HG03457 (cell line): Measurements from ENCODE around the gene CAMK1D.

Source experiments
- ATAC-seq: cut with Tn5 transposase; IDR thresholded peaks from one replicate; pipeline ENCODE4 v1.9.1; 2021; ENCODE audit warnings: moderate number of reproducible peaks; ENCODE audit not compliant: unreplicated experiment

Gene CAMK1D

DNA sequence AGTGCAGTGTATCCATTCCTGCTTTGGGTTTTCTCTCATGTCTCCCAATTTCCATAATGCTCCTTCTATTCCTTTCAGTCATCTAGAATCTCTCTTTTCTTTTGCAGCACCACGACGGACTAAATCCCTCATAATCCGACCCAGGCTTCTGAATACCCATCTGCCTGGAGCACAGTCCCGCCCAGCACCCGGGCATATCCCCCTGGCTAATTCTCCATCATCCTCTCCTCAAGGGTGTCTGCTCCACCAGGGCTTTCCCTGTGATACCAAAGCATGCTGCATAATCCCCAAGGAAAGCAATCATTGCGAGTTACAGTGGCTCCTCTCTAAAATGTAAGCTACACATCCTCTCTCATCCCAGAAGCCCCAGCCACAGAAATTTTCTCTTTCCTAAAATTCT is 330.3 kb downstream of the CAMK1D start:
- no peak for ATAC-seq

DNA sequence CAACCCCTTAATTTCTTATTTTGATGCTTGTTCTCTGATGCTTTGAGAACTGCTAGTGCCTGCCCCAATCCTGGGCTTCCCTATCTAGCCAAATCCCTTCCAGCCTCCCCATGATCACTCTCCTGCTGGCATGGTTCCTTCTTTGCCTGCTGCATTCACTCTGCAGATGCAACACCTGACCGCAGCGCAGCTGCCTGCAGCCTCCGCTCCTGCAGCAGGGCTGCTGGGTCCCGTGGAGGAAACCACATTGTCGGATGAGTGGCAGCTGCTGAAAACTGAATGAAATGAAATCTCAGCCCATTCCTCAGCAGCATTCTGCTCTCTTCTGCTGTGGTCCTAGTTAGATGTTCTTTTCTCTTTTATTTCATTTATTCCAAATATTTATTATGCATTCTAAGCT is 331.9 kb downstream of the CAMK1D start:
- ATAC-seq: no peak

DNA sequence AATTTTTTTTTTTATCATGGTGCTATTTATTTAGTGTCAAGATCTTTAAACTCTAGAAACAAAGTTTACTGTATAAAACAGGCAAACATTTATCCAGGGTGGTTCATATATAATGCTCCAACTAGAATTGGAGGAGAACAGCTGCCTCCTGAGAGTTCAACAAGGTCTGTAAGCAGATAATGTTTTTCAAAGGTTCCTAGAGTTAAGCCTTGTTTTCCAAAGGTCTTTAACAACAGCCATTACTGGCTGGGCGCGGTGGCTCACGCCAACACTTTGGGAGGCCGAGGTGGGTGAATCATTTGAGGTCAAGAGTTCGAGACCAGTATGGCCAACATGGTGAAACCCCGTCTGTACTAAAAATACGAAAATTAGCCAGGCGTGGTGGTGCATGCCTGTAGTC is 335.4 kb downstream of the CAMK1D start:
- no peak for ATAC-seq

DNA sequence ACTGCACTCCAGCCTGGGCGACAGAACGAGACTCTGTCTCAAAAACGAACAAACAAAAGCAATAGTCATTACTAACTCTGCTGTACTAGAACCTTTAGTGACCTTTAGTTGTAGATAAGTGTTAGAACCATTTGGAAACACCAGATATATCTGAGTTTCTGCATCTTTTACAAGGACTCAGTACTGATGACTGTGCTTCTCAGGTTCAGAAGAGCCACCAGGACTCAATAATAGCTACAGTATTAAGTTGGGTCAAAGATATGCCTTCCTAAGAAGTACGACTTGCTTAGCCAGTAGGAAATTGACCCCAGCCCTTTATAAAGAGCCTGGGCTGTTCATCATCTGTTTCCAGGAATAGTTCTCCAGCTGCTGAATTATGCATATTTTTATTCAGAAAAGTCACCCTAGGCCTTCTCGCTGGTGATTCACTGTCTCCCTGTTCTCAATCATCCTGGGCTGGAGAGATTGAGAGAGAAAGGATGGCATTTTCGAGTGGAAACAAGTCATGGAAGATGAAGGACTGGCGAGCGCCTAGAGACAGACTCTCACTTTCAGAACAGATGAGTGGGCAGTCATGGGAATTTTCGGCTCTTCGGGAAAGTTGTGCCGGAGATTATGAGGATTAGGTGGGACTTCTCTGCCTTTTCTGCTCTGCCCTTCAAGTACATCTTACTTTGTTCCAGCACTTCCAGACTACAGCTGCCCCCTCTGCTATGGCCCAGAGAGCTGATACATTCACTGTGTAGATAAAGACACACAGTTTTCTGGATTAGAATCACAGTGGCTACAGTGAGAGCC is 336.1 kb downstream of the CAMK1D start:
- ATAC-seq: no peak

DNA sequence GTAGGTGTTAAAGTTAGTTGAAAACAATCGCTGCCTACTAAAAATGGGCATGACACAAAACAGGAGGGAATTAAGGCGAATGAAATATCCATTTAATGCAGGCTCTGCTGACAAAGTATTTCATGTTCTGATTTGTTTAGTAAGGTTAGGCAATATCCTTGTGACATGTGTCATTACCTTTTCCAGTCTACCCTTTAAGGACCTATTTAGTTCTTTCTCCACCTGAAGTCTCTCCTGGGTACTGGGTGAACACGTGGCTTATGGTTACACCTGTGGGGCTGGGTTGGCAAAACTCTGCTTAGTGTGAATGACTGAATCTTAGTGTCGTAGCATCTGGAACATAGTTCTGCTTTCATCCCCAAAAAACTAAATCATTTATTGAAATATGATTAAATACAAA is 338.6 kb downstream of the CAMK1D start:
- no peak for ATAC-seq

DNA sequence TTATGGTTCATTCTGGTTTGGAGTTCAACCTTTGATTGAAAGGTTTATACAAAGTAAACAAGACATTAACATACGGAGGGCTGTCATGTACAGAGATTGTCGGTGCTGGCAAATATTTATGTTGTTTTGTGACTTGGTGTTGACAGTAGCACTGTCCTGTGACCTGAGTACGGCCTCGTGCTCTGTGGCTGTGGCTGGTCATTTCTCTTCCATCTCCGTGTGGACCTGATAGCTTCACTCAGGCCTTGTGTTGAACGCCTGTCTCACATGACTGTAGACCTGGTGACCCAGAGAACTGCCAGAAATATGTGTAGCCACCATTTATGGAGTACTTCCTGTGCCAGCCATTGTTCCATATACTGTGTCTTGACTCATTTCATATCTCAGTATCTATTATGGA is 340.5 kb downstream of the CAMK1D start:
- no peak for ATAC-seq

DNA sequence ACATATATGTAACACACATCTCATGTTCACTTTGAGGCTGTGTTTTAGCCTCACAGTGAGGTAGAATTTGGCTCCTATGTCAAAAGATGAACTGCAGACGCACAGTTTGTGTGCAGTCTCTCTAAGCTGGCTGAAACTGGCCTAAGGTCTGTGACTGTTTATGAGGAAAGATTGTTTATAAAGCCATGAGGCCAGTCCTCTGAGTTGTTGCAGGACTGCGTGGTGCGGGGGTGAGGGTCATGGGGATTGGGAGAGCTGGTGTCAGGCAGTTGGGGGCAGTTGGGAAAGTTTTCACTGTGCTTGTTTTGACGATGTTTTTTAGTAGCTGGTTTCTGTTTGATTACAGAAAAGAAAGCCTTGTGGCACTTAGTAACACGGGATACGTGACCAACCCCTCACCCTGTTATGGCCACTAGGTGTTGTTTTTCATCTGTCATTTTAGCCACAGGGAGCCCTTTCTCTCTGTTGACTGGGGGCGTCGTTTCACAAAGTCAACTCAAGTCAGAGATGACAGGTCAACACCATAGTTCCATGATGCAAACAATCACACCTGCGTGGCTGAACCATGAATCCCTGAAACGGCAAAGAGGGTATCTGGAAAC is 341.3 kb downstream of the CAMK1D start:
- ATAC-seq: no peak

DNA sequence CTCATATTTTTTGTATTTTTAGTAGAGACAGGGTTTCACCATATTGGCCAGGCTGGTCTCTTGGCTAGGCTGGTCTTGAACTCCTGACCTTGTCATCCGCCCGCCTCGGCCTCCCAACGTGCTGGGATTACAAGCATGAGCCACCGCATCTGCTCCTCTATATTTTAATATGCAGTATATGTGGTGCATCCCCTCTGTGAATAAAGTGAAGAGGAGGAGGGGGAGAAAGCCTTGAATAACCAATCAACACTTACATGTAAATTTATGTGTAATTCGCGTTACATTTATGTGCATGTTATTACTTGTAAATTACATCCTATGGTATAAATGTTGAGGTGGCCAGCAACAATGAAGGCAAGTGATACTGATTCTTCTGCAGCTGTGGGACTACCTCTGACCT is 342.2 kb downstream of the CAMK1D start:
- no peak for ATAC-seq

DNA sequence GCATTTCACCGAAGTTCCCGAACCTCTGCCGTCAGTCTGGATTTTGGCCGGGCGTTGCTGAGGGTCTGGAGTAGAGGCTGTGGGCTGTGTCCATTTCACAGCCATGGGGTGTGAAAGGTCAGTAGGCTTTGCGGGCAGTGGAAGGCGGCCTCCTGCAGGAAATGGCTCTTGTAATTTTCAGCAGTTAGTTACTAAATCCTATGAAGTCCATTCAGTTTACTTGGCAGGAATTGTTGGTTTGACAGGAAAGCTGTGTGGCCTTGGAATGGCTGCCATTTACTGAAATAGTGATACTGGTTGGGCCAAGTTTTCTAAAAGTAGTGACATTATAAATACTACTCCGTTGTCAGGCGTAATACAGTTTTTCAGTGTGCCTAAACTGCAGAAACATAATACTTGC is 348.4 kb downstream of the CAMK1D start:
- ATAC-seq: no peak

DNA sequence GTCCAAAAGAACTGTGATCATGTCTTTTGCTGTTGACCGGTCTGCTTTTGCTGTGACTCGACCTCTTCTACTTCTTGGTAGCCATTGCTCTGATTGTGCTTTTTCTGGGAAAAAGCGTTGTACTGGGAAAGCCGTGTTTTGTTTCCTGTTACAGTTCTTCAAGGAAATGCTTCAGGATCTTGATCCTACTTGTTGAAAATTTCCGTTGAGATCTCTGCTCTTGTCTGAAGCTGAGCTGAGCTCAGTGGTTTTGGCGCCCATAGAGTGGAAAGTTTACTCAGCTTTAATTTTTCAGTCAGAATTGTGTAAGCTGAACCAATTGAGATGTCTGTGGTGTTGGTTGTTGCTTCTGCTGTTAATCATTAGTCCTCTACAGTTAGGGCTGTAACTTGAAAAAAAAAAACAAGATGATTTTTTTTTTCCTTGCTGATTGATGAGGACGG is 349.9 kb downstream of the CAMK1D start:
- ATAC-seq: no peak

DNA sequence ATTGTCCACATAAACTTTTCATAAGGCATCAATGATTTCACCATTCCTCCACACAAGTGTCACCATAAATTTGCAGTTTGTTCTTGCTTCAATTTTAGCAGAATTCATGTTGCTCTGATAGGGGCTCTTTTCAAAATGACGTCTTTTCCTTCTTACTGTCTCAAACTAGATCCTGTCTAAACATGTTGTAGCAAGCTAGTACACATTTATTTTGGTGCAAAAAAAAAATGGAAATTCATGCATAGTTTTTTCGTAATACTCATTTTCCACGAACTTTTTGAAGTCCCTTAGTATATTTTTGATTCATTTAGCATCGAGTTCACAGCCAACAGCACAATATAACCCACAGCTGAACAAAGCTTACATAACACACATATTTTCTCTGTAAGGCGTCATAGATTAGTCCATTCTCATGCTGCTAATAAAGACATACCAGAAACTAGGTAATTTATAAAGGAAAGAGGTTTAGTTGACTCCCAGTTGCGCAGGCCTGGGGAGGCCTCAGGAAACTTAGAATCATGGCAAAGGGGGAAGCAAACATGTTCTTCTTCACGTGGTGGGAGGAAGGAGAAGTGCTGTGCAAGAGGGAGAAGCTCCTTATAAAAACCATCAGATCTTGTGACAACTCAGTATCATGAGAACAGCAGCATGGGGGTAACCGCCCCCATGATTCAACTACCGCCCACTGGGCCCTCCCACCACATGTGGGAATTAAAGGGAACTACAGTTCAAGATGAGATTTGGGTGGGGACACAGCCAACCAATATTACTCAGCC is 350.6 kb downstream of the CAMK1D start:
- ATAC-seq: no peak

DNA sequence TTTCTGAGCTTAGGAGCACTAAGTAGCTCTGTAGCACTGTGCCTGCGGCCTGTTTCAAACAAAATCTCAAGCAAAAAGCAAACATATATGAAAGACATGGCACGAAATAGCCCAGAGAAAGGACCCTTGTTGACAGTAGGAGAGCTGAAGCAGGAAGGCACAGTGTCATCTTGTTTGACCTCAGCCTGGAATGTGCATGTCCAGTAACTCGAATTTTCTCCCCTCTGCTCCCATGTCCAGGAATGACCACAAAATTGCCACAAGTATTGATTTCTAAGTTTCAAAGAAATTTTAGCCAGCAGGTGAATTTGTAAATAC is 351.2 kb downstream of the CAMK1D start:
- no peak for ATAC-seq

DNA sequence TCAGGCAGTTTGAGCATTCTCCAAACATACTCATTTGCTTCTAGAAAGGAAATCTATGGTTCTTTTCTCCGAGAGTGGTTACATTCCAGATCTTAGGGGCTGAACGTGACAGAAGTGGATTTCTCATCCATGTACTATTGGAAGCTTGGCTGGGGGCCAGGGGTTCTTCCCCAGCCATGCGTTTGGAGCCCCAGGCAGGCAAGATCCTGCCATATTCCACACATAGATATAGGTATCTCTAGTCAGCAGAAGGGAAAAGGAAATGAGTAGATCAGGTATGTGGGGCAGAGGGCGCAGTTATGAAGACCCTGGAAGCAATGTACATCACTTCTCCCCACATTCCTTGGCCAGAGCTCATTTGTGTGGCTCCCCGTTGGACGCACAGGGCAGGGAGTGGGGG is 352.3 kb downstream of the CAMK1D start:
- no peak for ATAC-seq

DNA sequence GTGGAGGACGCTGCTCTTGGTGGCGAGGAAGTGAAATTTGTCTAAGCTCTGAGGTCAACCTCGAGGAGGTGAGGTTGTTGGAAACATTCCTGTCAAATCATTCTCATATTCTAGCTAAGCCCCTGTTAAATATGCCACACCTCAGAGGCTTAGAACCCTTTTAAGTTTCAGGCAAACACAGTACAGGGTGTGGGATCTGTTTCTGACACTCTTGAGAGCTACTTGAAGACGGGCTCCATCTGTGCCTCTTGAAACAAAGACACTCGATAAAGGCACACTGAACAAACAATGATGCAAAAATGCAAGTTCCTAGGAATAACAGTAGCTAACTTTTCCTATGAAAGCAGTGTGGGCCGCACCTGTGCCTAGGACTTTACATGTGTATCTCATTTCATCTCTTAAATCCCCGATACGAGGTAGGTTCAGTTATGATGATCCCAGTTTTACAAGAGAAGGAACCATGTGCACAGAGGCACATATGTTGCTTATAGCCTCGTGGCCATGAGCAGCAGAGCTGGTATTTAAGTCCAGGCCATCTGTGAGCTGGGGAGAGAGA is 352.9 kb downstream of the CAMK1D start:
- no peak for ATAC-seq

DNA sequence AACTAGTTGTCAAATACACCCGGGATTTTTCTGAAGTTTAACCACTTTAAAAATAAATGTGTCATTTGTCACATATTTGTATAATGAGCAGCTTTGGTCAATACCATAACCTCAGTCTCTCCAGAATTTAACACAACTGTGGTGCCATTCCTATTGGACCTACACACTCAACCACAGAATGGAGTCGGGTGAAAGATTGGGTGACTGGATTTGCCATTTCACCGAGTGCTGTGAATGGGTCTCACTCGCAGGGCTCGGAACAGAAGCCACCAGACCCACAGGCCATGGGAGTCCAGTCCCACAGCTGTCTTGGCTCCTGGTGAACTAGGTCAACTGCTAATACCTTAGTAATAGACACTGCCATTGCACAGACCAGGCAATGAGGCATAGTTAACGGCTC is 353.8 kb downstream of the CAMK1D start:
- ATAC-seq: no peak

DNA sequence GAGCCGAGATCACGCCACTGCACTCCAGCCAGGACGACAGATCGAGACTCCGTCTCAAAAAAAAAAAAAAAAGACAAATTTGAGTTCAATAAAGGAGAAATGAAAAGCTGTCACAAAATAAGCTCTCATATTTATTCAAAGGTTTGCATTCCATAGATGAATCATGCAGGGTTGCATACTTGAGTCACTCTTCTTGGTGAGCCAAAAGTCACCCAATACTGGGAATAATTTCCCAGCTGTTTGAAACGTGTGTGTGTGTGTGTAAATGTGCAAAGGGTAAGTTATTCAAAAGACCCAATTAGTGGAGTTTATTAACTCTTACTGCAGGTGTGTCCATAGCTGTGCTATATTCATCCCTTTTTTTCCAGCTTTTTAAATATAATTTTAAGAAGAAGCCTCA is 354.5 kb downstream of the CAMK1D start:
- no peak for ATAC-seq

DNA sequence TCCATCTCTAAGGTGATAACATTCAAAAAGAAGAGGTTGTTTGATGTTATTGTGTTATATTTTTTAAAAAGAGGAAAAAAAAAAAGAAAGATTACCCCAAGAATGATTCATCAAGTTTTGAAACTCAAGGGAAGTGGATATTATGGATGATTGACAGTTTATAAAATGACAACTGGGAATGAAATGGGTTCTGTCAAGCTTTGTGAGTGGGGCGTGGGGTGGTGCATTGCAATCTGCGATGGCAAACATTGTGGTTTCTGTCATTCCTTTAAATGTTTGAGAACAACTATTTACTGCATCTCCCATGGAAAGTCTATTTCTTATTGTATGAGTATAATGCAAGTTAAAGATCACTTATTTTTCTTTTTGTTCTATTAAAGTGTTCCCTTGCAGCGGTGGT is 355.1 kb downstream of the CAMK1D start:
- ATAC-seq: no peak

DNA sequence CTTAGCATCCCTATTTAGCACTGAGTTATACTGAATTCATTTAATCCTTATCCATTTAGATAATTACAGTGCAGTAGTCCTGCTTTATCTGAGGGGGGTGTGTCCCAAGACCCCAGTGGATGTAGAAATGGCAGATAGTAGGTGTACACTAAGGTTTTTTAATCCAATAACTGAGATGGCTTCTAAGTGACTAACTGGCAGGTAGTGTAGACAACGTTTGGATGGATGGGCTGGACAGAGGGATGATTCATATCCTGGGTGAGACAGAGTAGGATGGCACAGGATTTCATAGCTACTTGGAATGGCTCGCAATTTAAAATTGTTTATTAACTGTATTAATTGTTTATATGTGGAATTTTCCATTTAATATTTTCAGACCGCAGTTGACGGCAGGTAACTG is 356.6 kb downstream of the CAMK1D start:
- ATAC-seq: no peak

DNA sequence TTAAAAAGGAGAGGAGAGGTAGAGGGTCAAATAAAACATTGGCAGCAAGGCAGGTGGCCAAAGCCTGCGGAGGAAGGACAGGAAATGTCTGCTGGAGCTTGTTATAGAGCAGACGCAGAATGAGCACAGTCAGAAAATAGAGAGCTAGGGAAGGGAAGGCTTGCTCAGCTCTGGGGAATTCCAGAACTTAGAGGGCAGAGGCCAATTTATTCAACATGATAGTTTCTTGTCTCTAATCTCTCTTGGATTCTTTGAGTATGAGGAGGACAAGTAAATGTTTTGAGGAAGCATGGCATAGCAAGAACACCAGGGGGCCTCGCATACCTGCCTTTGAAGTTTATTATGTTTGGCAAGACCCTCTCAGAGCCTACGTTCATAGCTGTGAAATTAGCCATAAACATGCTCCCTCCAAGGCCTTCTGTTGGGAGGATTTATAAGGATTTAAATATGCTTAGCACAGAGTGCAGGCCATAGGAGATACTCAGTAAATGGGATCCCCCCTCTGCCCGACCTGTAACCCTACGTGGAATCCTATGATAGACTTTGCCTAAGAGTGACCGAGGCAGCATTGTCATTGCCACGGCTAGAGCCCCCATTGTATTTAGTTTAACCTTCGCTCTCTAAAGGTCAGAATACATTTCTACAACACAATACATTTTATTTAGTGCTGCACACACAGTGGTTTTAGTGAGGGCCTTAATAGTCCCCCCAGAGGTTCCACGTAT is 358.3 kb downstream of the CAMK1D start:
- ATAC-seq: no peak

DNA sequence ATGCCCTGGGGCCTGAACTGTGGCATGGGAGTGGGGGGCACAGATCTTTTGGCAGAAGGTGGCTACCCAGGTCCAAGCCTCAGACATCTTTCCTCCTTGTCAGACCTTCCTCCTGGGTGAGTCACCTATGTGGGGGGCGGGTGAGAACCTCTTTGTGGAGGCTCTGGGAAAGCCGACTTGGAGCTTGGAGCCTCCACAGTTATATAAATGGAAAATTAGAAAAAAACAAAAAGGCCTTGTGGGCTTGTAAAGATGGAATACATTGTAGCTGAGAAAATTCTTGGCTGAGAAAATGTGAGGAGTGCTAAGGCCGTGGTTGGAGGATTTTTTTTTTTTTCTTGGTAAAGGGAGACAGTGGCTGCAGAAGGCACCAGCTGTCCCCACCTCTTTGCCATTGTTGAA is 359.7 kb downstream of the CAMK1D start:
- no peak for ATAC-seq

DNA sequence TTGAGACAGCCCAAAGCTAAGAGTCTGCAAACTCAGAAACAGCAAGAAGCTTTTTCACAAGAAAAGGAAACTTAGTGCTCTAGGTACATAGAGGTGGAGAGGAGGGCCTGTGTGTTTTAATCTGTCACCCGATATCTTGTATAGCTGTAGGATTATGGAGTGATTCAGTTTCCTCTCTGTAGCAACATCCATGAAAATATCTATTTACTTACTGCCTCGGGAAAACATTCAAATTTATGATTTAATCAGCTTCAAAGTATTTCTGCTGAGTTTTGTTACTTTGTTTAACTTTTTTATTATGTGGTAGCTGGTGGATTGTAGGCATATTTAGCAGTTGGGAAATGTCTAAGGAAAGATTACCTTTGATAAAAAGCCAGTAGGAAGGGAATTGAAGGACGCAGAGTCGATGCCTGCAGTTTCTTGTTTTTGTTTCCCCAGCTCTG is 360.2 kb downstream of the CAMK1D start:
- ATAC-seq: no peak
